GM21723 (cell line): ENCODE measurements around the gene CLEC4G.

Experiments used
- ATAC-seq: cut with Tn5 transposase; IDR thresholded peaks from one replicate; pipeline ENCODE4 v1.9.1; 2021; ENCODE audit warnings: mild to moderate bottlenecking, moderate library complexity; ENCODE audit not compliant: unreplicated experiment

The CLEC4G gene

GRCh38 chr19:7699003-7699402 lies 32.9 kb downstream of the CLEC4G start:
- no peak for ATAC-seq

DNA sequence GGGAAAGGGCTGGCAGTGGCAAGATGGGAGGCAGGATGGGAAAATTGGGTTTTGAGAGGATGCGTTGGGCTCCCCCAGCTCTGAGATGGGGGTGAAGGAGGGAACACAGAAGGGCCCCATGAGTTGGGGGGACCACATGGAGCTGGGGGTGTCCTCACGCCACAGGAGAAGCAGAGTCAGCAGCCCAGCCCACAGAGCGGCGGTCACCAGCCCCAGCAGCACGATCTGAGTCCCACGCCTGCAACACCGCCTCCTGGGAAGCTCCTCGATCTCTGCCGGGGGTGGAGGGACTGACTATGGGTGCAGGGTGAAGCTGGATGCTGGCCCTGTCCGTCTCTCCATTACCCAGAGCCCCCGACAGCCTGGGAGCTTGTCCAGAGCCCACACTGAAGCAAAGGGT lies 33.3 kb downstream of the CLEC4G start:
- no peak for ATAC-seq

GRCh38 chr19:7697721-7698287 lies 34.1 kb downstream of the CLEC4G start:
- ATAC-seq, result no peak

DNA sequence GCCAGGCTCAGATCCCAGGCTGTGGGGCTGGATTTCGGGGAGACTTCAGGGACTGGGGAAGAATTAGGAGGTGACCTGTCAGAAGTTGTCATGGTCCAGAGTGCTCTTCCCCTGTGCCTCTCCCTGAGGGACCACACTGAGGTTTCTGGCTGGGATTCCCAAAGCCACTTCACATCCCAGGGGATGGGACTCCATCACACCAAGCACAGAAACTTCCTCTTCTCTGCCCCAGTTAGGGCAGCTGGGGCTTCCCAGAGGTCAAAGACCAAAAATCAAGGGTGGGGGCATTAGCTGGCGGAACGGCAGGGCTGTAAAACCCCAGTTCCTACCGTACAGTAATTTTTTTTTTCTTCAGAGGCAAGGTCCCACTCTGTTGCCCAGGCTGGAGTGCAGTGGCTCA lies 37.4 kb downstream of the CLEC4G start:
- no peak for ATAC-seq

GRCh38 chr19:7692417-7693088 lies 39.4 kb downstream of the CLEC4G start:
- no peak for ATAC-seq

- no peak for ATAC-seq
Measured at GRCh38 chr19:7691497-7691896, 40.4 kb downstream of the CLEC4G start.

DNA sequence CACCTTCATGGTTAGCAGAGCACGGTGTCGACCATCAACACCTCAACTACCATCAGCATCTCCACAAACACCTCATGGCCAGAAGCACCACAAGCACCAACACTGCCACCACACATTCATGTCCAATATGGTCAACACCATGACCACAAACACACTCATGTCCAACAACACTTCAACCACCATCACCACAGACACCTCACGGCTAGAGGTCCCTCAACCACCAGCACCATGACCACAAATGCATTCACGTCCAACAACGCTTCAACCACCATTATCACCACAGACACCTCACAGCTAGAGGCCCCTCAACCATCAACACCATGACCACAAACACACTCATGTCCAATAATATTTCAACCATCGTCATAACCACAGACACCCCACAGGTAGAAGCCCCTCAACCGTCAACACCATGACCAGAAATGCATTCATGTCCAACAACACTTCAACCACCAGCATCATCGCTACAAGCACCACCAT lies 41.1 kb downstream of the CLEC4G start:
- no peak for ATAC-seq

GRCh38 chr19:7689165-7689564 lies 42.7 kb downstream of the CLEC4G start:
- no peak for ATAC-seq

DNA sequence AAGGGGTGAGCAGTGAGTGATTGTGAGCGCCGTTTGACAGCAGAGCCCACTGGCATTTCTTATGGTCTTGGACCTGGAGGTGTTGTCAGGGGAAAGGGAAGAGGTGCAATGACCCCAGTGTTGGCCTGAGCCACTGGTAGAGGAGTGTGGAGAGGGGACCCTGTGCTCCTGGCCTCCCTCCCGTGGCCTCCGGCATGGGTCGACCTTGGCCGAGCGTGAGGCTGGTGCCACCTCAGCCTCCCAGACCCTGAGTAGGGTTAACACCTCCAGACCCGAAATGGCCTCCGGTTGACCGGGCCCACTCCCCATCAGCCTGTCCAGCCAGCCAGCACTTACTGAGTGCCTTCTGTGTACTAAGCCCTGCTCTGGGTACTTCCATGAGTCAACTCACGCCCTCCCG lies 44.7 kb downstream of the CLEC4G start:
- no peak for ATAC-seq

DNA sequence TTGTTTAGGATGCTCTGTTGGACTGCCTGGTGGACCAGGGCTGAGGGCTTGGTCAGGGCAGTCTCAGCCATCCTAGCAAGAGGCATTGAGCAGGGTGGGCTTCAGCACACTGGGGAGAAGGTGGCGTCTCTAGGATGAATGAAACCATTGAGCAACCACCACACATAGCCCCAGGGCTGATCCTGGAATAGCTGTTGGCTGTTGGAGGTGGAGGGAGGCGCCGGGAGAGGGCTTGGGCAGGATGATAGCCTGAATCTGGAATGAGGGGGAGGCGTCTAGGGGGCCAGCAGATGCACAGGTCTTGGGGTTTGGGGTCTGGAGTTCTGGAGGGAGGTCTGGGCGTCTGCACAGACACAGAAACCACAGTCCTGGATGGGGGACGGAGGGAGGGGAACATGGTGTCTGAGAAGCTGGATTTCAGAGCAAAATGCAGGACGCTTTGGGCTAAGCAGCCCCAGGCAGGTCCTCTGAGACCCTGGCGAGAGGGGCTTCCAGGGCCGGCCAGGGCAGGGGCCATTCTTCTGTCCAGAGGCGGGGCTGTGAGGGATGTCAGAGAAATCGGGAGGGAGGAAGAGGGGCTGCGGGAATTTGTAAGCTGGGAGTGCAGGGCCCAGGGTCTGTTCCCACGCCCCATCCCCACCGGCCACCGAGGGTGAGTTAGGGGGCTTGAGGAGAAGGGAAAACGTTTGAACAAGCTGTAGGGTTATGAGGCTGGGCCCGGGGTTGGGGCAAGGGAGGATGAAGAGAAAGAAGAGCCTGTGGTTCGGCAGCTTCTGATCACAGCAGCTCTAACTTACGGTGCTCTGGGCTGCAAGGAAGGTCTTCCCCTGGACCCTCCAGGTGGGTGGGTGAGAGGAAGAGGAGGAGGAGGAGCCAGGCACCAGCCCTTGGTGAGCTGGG lies 46.1 kb downstream of the CLEC4G start:
- no peak for ATAC-seq

DNA sequence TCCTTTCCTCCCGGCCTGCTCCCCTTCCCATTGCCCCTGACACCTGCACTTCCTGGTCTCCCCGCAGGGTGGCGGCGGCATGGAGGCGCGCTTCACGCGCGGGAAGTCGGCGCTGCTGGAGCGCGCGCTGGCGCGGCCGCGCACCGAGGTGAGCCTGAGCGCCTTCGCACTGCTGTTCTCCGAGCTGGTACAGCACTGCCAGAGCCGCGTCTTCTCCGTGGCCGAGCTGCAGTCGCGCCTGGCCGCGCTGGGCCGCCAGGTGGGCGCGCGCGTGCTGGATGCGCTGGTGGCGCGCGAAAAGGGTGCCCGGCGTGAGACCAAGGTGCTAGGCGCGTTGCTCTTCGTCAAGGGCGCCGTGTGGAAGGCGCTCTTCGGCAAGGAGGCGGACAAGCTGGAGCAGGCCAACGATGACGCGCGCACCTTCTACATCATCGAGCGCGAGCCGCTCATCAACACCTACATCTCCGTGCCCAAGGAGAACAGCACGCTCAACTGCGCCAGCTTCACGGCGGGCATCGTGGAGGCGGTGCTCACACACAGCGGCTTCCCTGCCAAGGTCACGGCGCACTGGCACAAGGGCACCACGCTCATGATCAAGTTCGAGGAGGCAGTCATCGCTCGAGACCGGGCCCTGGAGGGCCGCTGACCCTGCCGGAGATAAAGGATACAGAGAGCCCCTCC lies 49.6 kb downstream of the CLEC4G start:
- ATAC-seq, result no peak

- no peak for ATAC-seq
Measured at GRCh38 chr19:7681340-7682174, 50.4 kb downstream of the CLEC4G start.

- ATAC-seq, result no peak
Measured at GRCh38 chr19:7680606-7681339, 51.1 kb downstream of the CLEC4G start, which contains the start of gene TRAPPC5. Gene TRAPPC5 (plus strand): TSS chr19:7680833. CDS start chr19:7682254, 1,421 bp downstream.

DNA sequence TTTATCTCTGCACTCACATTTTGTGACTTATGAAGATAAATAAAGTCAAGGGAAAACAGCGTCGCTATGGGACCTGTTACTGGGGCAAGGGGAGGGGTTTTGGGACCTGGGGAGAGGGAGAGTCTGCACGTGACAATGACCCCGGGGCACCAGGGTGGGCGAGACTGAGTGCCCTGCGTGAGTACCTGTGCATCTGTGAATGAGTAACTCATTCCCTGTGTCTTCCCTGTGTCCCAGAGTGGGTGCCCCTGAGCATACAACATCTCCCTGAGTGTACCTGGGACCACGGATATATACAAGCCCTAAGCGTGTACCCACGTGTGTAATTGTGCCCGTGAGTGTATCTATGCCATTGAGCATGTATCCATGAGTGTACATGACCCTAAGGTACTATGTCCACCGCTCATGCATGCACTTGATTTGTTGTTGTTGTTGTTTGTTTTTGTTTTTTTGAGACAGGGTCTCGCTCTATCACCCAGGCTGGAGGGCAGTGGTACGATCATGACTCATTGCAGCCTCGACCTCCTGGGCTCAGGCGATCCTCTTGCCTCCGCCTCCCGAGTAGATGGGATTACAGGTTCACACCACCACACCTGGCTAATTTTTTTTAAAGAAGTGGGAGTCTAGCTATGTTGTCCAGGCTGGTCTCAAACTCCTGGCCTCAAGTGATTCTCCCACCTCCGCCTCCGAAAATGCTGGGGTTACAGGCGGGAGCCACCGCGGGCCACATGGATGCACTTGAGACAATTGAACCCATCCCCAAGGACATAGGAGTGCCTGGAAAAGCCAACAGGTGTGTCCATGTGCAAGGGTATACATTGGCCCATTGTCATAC lies 51.9 kb downstream of the CLEC4G start:
- ATAC-seq, result no peak

- ATAC-seq, result no peak
Measured at GRCh38 chr19:7678971-7679751, 52.7 kb downstream of the CLEC4G start.
